Mesendoderm (in vitro differentiated cells): ENCODE data around the gene OSCAR.
A peak's percentile ranks its signal among the peaks of the same experiment; 100 is the strongest.
"Not testable (repeated sequence)": the region's sequence is repeated elsewhere in the genome, so short reads cannot be mapped to it uniquely, and the experiment has no call there.

ENCODE experiments used
- DNase-seq: peaks from one replicate; pipeline ENCODE4 v3.0.0; 2013
- H2AK5ac ChIP-seq: 2 replicates; pipeline ENCODE4 v1.6.1; 2013; ENCODE audit warnings: low read length, inconsistent platforms
- H2BK120ac ChIP-seq: 2 replicates; pipeline ENCODE4 v1.6.1; 2013; ENCODE audit warnings: low read depth, mild to moderate bottlenecking, low read length, moderate library complexity, mixed read lengths
- H2BK15ac ChIP-seq: replicated peaks from 2 replicates; pipeline ENCODE4 v1.6.1; 2013; ENCODE audit warnings: low read depth, mild to moderate bottlenecking, moderate library complexity
- H2BK5ac ChIP-seq: 2 replicates; pipeline ENCODE4 v1.6.1; 2013; ENCODE audit warnings: low read length, inconsistent platforms
- H3K18ac ChIP-seq: 2 replicates; pipeline ENCODE4 v1.6.1; 2013; ENCODE audit warnings: mild to moderate bottlenecking, low read length, mixed read lengths
- H3K23ac ChIP-seq: one replicate; pipeline ENCODE4 v1.6.1; 2013; ENCODE audit warnings: low read length
- H3K27ac ChIP-seq: 2 replicates; pipeline ENCODE4 v1.5.1; 2013; ENCODE audit warnings: low read depth, mild to moderate bottlenecking, inconsistent platforms, low read length, moderate library complexity
- H3K27me3 ChIP-seq: 2 replicates; pipeline ENCODE4 v1.6.1; 2013; ENCODE audit warnings: low read length, control low read depth, mild to moderate bottlenecking, inconsistent platforms; ENCODE audit not compliant: insufficient read depth, poor library complexity
- H3K36me3 ChIP-seq: 2 replicates; pipeline ENCODE4 v1.6.1; 2013; ENCODE audit warnings: low read length, inconsistent platforms; ENCODE audit not compliant: control insufficient read depth, insufficient read depth
- H3K4ac ChIP-seq: one replicate; pipeline ENCODE4 v1.6.1; 2013; ENCODE audit warnings: low read depth, mild to moderate bottlenecking, low read length, moderate library complexity
- H3K4me1 ChIP-seq: 2 replicates; pipeline ENCODE4 v1.6.1; 2013; ENCODE audit warnings: low read depth, low read length, inconsistent platforms; ENCODE audit not compliant: control insufficient read depth
- H3K4me2 ChIP-seq: 2 replicates; pipeline ENCODE4 v1.6.1; 2013; ENCODE audit warnings: low read length
- H3K4me3 ChIP-seq: 2 replicates; pipeline ENCODE4 v1.5.1; 2013; ENCODE audit warnings: mild to moderate bottlenecking, low read length
- H3K56ac ChIP-seq: one replicate; pipeline ENCODE4 v1.6.1; 2013; ENCODE audit warnings: low read length
- H3K79me1 ChIP-seq: 2 replicates; pipeline ENCODE4 v1.6.1; 2013; ENCODE audit warnings: low read length, inconsistent platforms
- H3K79me2 ChIP-seq: 2 replicates; pipeline ENCODE4 v1.6.1; 2013; ENCODE audit warnings: mild to moderate bottlenecking, low read length; ENCODE audit not compliant: control insufficient read depth, insufficient read depth
- H3K9ac ChIP-seq: 2 replicates; pipeline ENCODE4 v1.6.1; 2013; ENCODE audit warnings: low read length, inconsistent platforms
- H4K5ac ChIP-seq: one replicate; pipeline ENCODE4 v1.6.1; 2013; ENCODE audit warnings: low read length
- H4K8ac ChIP-seq: one replicate; pipeline ENCODE4 v1.6.1; 2013; ENCODE audit warnings: low read depth, mild to moderate bottlenecking, control low read depth, low read length, moderate library complexity
- WGBS: extraction: QIAGEN DNeasy Blood & Tissue Kit; methylation state at CpG from one replicate; pipeline ENCODE4 v1.1.7; 2013; ENCODE audit warnings: low lambda C conversion rate, missing lambda C conversion rate; ENCODE audit not compliant: insufficient coverage; ENCODE audit errors: extremely low coverage; 5-methylcytosine and 5-hydroxymethylcytosine counted together

OSCAR gene

DNA sequence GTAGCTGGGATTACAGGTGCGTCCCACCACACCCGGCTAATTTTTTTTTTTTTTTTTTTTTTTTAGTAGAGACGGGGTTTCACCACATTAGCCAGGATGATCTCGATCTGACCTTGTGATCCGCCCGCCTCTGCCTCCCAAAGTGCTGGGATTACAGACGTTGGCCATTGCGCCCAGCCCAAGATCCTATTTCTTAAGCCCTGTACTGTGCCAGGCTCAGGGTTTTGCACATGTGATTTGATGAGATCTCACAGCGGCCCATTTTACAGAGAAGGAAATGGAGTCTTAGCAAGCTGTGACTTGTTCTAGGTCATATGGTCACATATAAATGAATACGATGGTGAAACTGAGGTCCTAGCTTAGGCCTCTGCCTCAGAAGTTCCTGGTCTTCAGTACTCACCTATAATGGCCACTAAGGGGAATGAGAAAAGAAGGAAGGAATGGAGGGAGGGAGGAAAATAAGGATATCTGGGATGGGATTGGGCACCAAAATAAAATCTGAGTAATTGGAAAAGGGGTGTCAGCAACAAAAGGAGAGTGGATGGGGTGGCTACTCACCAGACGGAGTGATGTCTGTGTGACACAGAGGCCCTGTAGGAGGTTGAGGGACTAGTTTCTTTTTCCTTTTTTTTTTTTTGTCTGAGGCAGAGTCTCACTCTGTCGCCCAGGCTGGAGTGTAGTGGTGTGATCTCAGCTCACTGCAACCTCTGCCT, 1.3 kb downstream of the OSCAR start:
- no peaks in the 10 kb centered on the region for H3K36me3 ChIP-seq
- no peak overlapping the region for H3K4me3 ChIP-seq
- no peaks in the 10 kb centered on the region for H3K79me1 ChIP-seq
- no peak overlapping the region for H3K9ac ChIP-seq
- H3K27ac ChIP-seq = no peak overlapping the region
- no peak overlapping the region for H2BK5ac ChIP-seq
- H3K27me3 ChIP-seq = no peaks in the 10 kb centered on the region
- peaks cover 6% of the 10 kb centered on the region for H3K79me2 ChIP-seq
- H3K4me1 ChIP-seq = no peaks in the 10 kb centered on the region
- H2BK15ac ChIP-seq = no peak overlapping the region
- no peak overlapping the region for H2AK5ac ChIP-seq
- H3K4me2 ChIP-seq = no peak overlapping the region
- H3K18ac ChIP-seq = no peak overlapping the region
- DNase-seq = no peak
- no peak overlapping the region for H4K8ac ChIP-seq
- no CpG with 5 or more reads among the region's 12 CpGs for WGBS
- H3K56ac ChIP-seq = no peak overlapping the region
- no peak overlapping the region for H4K5ac ChIP-seq
- no peak overlapping the region for H3K23ac ChIP-seq
- no peak overlapping the region for H3K4ac ChIP-seq
- H2BK120ac ChIP-seq = no peak overlapping the region

- H3K79me1 ChIP-seq = no peaks in the 10 kb centered on the region
- H4K5ac ChIP-seq = no peak overlapping the region
- no peak overlapping the region for H2BK120ac ChIP-seq
- H2AK5ac ChIP-seq = no peak overlapping the region
- no peak overlapping the region for H2BK5ac ChIP-seq
- no peaks in the 10 kb centered on the region for H3K79me2 ChIP-seq
- H4K8ac ChIP-seq = no peak overlapping the region
- H3K27ac ChIP-seq = no peak overlapping the region
- H3K9ac ChIP-seq = peak overlapping the region; percentile 64
- peak overlapping the region; percentile 80 for H3K23ac ChIP-seq
- peak; percentile 74 for DNase-seq
- H3K4me1 ChIP-seq = no peaks in the 10 kb centered on the region
- peak overlapping the region; percentile 93 for H3K56ac ChIP-seq
- peak overlapping the region; percentile 23 for H3K4me3 ChIP-seq
- H2BK15ac ChIP-seq = no peak overlapping the region
- peak overlapping the region; percentile 29 for H3K18ac ChIP-seq
- no peaks in the 10 kb centered on the region for H3K27me3 ChIP-seq
- H3K4me2 ChIP-seq = peak overlapping the region; percentile 71
- no peak overlapping the region for H3K4ac ChIP-seq
- no CpG with 5 or more reads among the region's 14 CpGs for WGBS
- H3K36me3 ChIP-seq = no peaks in the 10 kb centered on the region
Measured at GRCh38 chr19:54096617-54097106, 3.9 kb downstream of the OSCAR start.

DNA sequence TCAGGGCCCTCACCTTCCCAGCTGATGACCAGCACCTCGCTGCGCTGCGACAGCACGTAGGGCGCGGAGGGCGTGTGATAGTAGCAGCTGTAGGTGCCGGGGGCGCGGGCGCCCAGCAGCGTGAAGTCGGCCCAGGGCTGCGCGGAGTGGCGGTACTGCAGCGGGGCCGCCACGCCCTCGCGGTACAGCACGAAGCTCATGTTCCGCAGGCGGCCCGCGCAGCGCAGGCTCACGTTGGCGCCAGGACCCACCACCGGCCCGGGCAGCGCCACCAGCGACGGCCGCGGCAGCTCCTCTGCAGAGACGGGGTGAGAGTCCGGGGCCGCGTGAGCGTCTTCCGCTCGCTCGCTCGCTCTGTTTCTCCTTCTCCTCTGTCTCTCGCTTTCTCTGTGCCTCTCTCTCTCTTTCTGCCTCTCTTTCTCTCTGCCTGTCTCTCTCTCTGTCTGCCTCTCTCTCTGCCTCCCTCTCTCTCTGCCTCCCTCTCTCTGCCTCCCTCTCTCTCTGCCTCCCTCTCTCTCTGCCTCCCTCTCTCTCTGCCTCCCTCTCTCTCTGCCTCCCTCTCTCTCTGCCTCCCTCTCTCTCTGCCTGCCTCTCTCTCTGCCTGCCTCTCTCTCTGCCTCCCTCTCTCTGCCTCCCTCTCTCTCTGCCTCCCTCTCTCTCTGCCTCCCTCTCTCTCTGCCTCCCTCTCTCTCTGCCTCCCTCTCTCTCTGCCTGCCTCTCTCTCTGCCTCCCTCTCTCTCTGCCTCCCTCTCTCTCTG, 4.6 kb downstream of the OSCAR start:
- peak; percentile 64 for DNase-seq
- H2AK5ac ChIP-seq, H2BK120ac ChIP-seq, H3K4me1 ChIP-seq, H4K8ac ChIP-seq, H3K79me2 ChIP-seq, H2BK15ac ChIP-seq, H4K5ac ChIP-seq, H2BK5ac ChIP-seq, H3K27ac ChIP-seq, H3K79me1 ChIP-seq, H3K4ac ChIP-seq, H3K27me3 ChIP-seq, H3K36me3 ChIP-seq: not testable (repeated sequence)
- H3K23ac ChIP-seq = peak overlapping the region; percentile 45
- H3K56ac ChIP-seq = peak overlapping the region; percentile 93
- H3K9ac ChIP-seq = peak overlapping the region; percentile 80
- peak overlapping the region; percentile 7 for H3K18ac ChIP-seq
- peak overlapping the region; percentile 90 for H3K4me2 ChIP-seq
- WGBS = no CpG with 5 or more reads among the region's 46 CpGs
- peak overlapping the region; percentile 53 for H3K4me3 ChIP-seq

GRCh38 chr19:54095136-54095858, 5.3 kb downstream of the OSCAR start:
- Histone ChIP-seq H3K56ac (peak overlapping the region; percentile 93), H3K4me2 (peak overlapping the region; percentile 90), H3K79me2 (no peaks in the 10 kb centered on the region), H3K4ac (no peak overlapping the region), H3K79me1 (no peaks in the 10 kb centered on the region), H4K8ac (no peak overlapping the region), H2BK120ac (no peak overlapping the region), H3K27me3 (no peaks in the 10 kb centered on the region), H2BK15ac (no peak overlapping the region), H3K27ac (no peak overlapping the region), H3K23ac (no peak overlapping the region), H3K4me3 (peak overlapping the region; percentile 53), H3K9ac (peak overlapping the region; percentile 80), H2AK5ac (no peak overlapping the region), H4K5ac (no peak overlapping the region), H3K18ac (peak overlapping the region; percentile 7), H2BK5ac (no peak overlapping the region), H3K4me1 (no peaks in the 10 kb centered on the region), H3K36me3 (no peaks in the 10 kb centered on the region)
- no peak for DNase-seq
- WGBS = no CpG with 5 or more reads among the region's 22 CpGs

DNA sequence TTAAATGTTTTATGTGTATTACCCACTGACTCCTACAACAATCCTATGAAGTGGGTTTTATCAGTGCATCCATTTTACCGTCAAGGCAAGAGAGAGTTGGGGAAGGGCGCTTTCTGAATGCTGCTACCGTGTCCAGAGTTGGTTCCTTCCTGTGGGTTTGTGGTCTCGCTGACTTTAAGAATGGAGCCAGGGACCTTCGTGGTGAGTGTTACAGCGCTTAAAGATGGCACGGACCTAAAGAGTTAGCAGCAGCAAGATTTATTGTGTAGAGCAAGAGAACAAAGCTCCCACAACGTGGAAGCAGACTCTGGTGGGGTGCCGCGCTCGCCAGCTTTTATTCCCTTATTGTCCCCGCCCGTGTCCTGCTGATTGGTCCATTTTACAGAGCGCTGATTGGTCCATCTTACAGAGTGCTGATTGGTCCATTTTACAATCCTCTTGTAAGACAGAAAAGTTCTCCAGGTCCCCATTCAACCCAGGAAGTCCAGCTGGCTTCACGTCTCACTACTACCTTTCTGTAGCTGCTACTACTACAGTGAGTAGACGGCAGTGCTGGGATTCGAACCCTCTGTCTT, 6.1 kb downstream of the OSCAR start:
- Histone ChIP-seq H3K4ac (no peak overlapping the region), H3K27me3 (no peaks in the 10 kb centered on the region), H3K18ac (no peak overlapping the region), H3K4me2 (no peak overlapping the region), H2BK15ac (no peak overlapping the region), H3K56ac (no peak overlapping the region), H3K4me1 (no peaks in the 10 kb centered on the region), H2BK120ac (no peak overlapping the region), H3K23ac (no peak overlapping the region), H3K27ac (no peak overlapping the region), H2AK5ac (no peak overlapping the region), H4K5ac (no peak overlapping the region), H3K79me2 (no peaks in the 10 kb centered on the region), H3K4me3 (no peak overlapping the region), H2BK5ac (no peak overlapping the region), H3K36me3 (no peaks in the 10 kb centered on the region), H4K8ac (no peak overlapping the region), H3K9ac (no peak overlapping the region), H3K79me1 (no peaks in the 10 kb centered on the region)
- WGBS = no CpG with 5 or more reads among the region's 17 CpGs
- DNase-seq = no peak
